ENCODE results near the gene STK39. TPM values are rescaled to one million over a fixed set of nuclear protein-coding genes. Genes with fewer than 3 reads are reported as not detected.
"Not testable (repeated sequence)": the region's sequence is repeated elsewhere in the genome, so short reads cannot be mapped to it uniquely, and the experiment has no call there.

STK39 gene
- total RNA-seq, 1 donor from 2014 or later, result 14.3 TPM

DNA sequence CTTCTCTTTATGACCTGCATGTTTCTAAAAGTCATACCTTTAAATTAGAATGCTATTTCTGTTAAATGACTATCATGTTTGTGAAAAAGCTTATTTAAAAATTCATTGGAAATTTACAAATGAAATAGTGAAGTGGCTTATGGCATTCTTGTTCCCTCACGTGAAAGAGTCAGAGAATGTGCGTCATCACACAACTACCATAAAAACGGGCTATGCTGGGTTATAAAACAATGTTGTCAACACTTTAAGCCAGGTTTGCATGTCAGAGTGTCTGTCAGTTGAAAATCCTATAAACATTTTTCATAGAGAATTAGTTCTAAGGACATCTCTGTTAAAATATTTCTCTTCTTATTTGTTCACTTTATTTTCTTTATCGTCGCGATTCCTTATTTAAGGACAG, 42.5 kb upstream of the STK39 start:
- TF ChIP-seq, protein P1, sequence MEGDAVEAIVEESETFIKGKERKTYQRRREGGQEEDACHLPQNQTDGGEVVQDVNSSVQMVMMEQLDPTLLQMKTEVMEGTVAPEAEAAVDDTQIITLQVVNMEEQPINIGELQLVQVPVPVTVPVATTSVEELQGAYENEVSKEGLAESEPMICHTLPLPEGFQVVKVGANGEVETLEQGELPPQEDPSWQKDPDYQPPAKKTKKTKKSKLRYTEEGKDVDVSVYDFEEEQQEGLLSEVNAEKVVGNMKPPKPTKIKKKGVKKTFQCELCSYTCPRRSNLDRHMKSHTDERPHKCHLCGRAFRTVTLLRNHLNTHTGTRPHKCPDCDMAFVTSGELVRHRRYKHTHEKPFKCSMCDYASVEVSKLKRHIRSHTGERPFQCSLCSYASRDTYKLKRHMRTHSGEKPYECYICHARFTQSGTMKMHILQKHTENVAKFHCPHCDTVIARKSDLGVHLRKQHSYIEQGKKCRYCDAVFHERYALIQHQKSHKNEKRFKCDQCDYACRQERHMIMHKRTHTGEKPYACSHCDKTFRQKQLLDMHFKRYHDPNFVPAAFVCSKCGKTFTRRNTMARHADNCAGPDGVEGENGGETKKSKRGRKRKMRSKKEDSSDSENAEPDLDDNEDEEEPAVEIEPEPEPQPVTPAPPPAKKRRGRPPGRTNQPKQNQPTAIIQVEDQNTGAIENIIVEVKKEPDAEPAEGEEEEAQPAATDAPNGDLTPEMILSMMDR (IDR thresholded peaks at IDR 0.05; ENCODE audit: unreplicated experiment), result no peak
- no peaks in the 10 kb centered on the region for H3K27me3 Mint-ChIP-seq (ENCODE audit: unreplicated experiment)
- no peak overlapping the region for H3K4me3 Mint-ChIP-seq (ENCODE audit: unreplicated experiment)
- no peaks in the 10 kb centered on the region for H3K4me1 Mint-ChIP-seq (ENCODE audit: unreplicated experiment)
- no peaks in the 10 kb centered on the region for H3K36me3 Mint-ChIP-seq (ENCODE audit: low read depth, unreplicated experiment)
- no peak for DNase-seq (ENCODE audit: low spot score)
- no peak overlapping the region for H3K27ac Mint-ChIP-seq (ENCODE audit: unreplicated experiment)
- no peaks in the 10 kb centered on the region for H3K9me3 Mint-ChIP-seq (ENCODE audit: unreplicated experiment)

DNA sequence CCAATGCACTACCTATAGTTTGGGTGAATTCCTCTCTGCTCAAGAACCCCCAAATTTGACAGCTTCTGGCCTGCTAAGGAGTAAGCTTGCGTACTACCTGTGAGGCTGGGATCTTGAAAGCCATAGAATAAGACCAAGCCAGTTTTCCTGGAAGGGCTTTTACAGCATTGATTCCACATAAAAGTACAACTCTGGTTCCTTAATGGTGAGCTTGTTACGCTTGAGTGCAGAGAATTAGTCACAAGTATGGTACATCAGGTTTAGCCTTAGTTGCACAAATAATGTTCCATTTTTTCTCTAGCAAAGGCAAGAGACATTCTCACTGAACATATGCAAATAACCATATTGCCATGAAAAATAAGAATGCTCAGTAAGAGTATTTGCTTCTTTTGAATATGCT, 39.1 kb upstream of the STK39 start:
- Mint-ChIP-seq H3K9me3 (ENCODE audit: unreplicated experiment) (no peaks in the 10 kb centered on the region), H3K4me3 (ENCODE audit: unreplicated experiment) (no peak overlapping the region), H3K27ac (ENCODE audit: unreplicated experiment) (no peak overlapping the region), H3K4me1 (ENCODE audit: unreplicated experiment) (peaks cover 4% of the 10 kb centered on the region), H3K36me3 (ENCODE audit: low read depth, unreplicated experiment) (no peaks in the 10 kb centered on the region), H3K27me3 (ENCODE audit: unreplicated experiment) (no peaks in the 10 kb centered on the region)
- TF ChIP-seq, protein P1 (IDR thresholded peaks at IDR 0.05; ENCODE audit: unreplicated experiment), result no peak
- DNase-seq (ENCODE audit: low spot score), result no peak

DNA sequence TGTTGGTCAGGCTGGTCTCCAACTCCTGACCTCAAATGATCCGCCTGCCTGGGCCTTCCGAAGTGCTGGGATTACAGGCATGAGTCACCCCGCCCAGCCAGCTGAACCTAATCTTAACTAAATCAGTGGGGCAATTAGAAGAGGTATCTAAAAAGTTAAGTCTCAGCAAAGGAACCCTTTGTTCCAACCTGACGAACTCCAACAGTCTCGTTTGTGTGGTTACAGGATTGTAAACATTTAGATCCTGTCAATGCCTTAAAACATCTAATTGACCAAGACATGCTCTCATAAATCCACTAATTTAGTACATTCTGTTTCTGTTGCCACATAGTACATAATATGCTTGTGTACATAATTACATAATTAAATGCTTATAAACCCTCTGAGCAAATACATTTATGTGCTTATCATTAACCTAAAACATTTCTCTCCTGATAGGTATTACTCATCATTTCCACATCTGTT, 31.1 kb upstream of the STK39 start:
- Mint-ChIP-seq H3K4me3 (ENCODE audit: unreplicated experiment) (no peak overlapping the region), H3K27ac (ENCODE audit: unreplicated experiment) (no peak overlapping the region), H3K4me1 (ENCODE audit: unreplicated experiment) (peaks cover 4% of the 10 kb centered on the region), H3K27me3 (ENCODE audit: unreplicated experiment) (no peaks in the 10 kb centered on the region), H3K9me3 (ENCODE audit: unreplicated experiment) (no peaks in the 10 kb centered on the region), H3K36me3 (ENCODE audit: low read depth, unreplicated experiment) (no peaks in the 10 kb centered on the region)
- TF ChIP-seq, protein P1 (IDR thresholded peaks at IDR 0.05; ENCODE audit: unreplicated experiment), result no peak
- no peak for DNase-seq (ENCODE audit: low spot score)

DNA sequence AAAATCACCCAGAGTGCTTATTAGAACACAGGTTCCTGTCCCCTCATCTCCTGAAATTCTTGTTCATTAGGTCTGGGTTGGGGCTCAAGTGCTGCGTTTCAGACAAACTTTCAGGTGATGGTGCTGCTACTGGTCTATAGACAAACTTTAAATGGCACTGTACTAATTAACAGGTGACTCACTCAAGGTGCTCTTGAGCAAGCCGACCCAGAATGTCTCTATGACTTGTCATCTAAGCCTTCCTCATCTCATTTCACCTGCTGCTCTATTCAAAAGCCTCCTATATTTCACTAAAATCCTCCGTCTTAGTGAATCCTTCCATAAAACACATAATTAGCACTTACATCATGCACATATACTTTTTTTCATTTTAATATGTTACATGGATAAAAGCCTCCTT, 29.9 kb upstream of the STK39 start:
- Mint-ChIP-seq H3K27ac (ENCODE audit: unreplicated experiment) (no peak overlapping the region), H3K27me3 (ENCODE audit: unreplicated experiment) (no peaks in the 10 kb centered on the region), H3K4me1 (ENCODE audit: unreplicated experiment) (no peaks in the 10 kb centered on the region), H3K36me3 (ENCODE audit: low read depth, unreplicated experiment) (no peaks in the 10 kb centered on the region), H3K4me3 (ENCODE audit: unreplicated experiment) (no peak overlapping the region), H3K9me3 (ENCODE audit: unreplicated experiment) (no peaks in the 10 kb centered on the region)
- DNase-seq (ENCODE audit: low spot score), result no peak
- TF ChIP-seq, protein P1 (IDR thresholded peaks at IDR 0.05; ENCODE audit: unreplicated experiment), result no peak

DNA sequence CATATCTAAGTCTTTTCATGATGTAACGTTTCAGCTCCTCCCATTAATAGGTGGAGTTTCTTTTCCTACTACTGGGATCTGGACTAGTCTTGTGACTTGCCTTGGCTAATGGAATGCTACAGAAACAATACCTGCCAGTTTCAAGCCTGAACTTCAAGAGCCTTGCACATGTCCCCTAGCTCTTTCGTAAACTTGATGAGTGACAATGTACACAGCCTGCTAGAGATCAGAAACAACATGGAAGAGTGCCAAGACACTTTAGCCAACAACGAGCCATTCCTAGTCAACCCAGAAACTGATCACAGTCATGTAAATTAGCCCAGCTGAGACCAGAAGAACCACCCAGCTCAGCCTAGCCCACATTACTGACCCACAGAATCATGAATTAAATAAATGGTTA, 24.8 kb upstream of the STK39 start:
- no peak overlapping the region for H3K27ac Mint-ChIP-seq (ENCODE audit: unreplicated experiment)
- TF ChIP-seq, protein P1 (IDR thresholded peaks at IDR 0.05; ENCODE audit: unreplicated experiment), result no peak
- H3K27me3 Mint-ChIP-seq (ENCODE audit: unreplicated experiment), result no peaks in the 10 kb centered on the region
- no peaks in the 10 kb centered on the region for H3K36me3 Mint-ChIP-seq (ENCODE audit: low read depth, unreplicated experiment)
- H3K4me1 Mint-ChIP-seq (ENCODE audit: unreplicated experiment), result no peaks in the 10 kb centered on the region
- H3K4me3 Mint-ChIP-seq (ENCODE audit: unreplicated experiment), result no peak overlapping the region
- no peaks in the 10 kb centered on the region for H3K9me3 Mint-ChIP-seq (ENCODE audit: unreplicated experiment)
- no peak for DNase-seq (ENCODE audit: low spot score)

DNA sequence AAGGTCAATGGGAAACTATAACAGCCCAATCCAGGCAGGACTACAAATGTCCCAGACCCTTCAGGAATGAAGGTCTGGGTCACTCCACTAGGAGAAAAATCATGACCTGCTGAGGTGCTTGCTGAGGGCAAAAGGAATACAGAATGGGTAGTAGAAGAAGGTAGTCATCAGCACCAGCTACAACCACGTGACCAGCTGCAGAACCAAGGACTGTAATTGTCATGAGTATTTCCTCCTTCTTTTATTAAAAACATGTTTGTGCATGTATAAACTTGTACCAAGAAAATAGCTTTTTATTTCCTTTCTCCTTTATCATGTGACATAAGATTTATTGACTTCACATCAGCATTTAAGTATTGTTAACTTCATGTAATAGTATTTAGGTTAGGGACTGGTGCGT, 15.5 kb upstream of the STK39 start:
- not testable (repeated sequence) for DNase-seq (ENCODE audit: low spot score); H3K27me3 Mint-ChIP-seq (ENCODE audit: unreplicated experiment); H3K27ac Mint-ChIP-seq (ENCODE audit: unreplicated experiment); H3K4me3 Mint-ChIP-seq (ENCODE audit: unreplicated experiment); H3K4me1 Mint-ChIP-seq (ENCODE audit: unreplicated experiment); H3K9me3 Mint-ChIP-seq (ENCODE audit: unreplicated experiment); H3K36me3 Mint-ChIP-seq (ENCODE audit: low read depth, unreplicated experiment)
